Choroid plexus epithelial cell (primary cell): Measurements from ENCODE around the gene OR2J2.
"Not testable (repeated sequence)": the region's sequence is repeated elsewhere in the genome, so short reads cannot be mapped to it uniquely, and the experiment has no call there.

Experiments
- DNase-seq: peaks from one replicate; pipeline ENCODE4 v3.0.0-alpha.2; 2010; ENCODE audit warnings: low read depth
- H3K4me3 ChIP-seq: 2 replicates; pipeline ENCODE4 v1.5.1; 2011; ENCODE audit warnings: low read depth, mild to moderate bottlenecking, control low read depth, low read length, moderate library complexity
- CTCF ChIP-seq: conservative IDR thresholded peaks from 2 replicates; pipeline ENCODE4 v1.5.1; 2011; ENCODE audit warnings: low read depth, mild to moderate bottlenecking, control low read depth, inconsistent platforms, low read length, moderate library complexity

Gene OR2J2

GRCh38 chr6:29147074-29147473 lies 23.6 kb upstream of the OR2J2 start:
- no peak for TF ChIP-seq CTCF
- no peak for DNase-seq

GRCh38 chr6:29149444-29149843 lies 21.3 kb upstream of the OR2J2 start:
- H3K4me3 ChIP-seq, DNase-seq: not testable (repeated sequence)

More at GRCh38 chr6:29147074-29147473, 23.6 kb upstream of the OR2J2 start:
- no peak overlapping the region for H3K4me3 ChIP-seq

- no peak for DNase-seq
- TF ChIP-seq CTCF: no peak
- no peak overlapping the region for H3K4me3 ChIP-seq
Measured at GRCh38 chr6:29153083-29153482, 17.6 kb upstream of the OR2J2 start.

GRCh38 chr6:29155182-29155581 lies 15.5 kb upstream of the OR2J2 start:
- not testable (repeated sequence) for DNase-seq, H3K4me3 ChIP-seq

GRCh38 chr6:29159922-29160321 lies 10.8 kb upstream of the OR2J2 start:
- not testable (repeated sequence) for DNase-seq, H3K4me3 ChIP-seq

- H3K4me3 ChIP-seq, DNase-seq: not testable (repeated sequence)
Measured at GRCh38 chr6:29165571-29165970, 5.1 kb upstream of the OR2J2 start.

- DNase-seq: no peak
- no peak overlapping the region for H3K4me3 ChIP-seq
- no peak for TF ChIP-seq CTCF
Measured at GRCh38 chr6:29171736-29172135, 1.0 kb downstream of the OR2J2 start.

GRCh38 chr6:29183594-29183993 lies 12.9 kb downstream of the OR2J2 start:
- no peak for TF ChIP-seq CTCF
- H3K4me3 ChIP-seq: no peak overlapping the region
- DNase-seq: no peak

- DNase-seq, H3K4me3 ChIP-seq: not testable (repeated sequence)
Measured at GRCh38 chr6:29188659-29189058, 18.0 kb downstream of the OR2J2 start.

GRCh38 chr6:29200767-29201662 lies 30.3 kb downstream of the OR2J2 start:
- H3K4me3 ChIP-seq: no peak overlapping the region
- no peak for DNase-seq
- no peak for TF ChIP-seq CTCF
